ENCODE data around the gene PRR11.
A peak's percentile ranks its signal among the peaks of the same experiment; 100 is the strongest.
"Not testable (repeated sequence)": the region's sequence is repeated elsewhere in the genome, so short reads cannot be mapped to it uniquely, and the experiment has no call there.

Gene PRR11

DNA sequence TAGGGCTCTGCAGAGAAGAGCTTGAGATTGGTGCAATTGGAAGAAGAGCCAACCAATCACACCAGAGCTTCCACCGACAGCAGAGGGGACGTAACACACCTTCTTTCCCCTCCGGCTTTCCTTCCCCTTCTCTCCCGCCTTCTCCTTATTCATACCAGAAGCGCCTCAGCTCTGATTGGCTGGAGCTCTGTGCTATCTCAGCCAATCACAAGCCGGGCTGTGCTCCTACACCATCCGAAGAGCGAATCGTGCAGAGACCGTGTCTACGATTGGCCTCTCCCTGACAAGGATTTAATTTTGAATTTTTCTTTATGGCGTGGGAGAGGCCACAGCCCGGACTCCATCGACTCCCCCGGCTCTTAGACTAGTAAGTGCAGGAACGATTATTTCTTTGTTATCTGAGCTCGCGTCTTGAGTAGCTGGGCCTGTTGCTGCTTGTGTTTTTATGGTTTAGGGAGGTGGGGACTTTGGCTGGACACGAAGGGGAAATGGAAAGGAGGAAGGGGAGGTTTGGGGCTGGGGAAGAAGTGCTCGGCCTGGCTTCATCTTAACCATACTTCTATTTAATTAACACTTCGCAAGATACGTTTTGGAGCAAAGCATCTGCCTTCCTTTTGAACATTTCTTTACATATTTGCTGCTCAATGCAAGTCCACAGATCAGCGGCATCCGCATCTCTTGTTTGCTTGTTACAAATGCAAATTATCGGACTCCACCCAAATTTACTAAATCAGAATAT lies at the start of gene PRR11:
TSS of gene PRR11 (plus strand) at position 308 of the 739 bp plus-strand sequence. CDS start 14,007 bp downstream, outside the sequence.
- DNase-seq (ENCODE audit: low read depth): peak; percentile 79

GRCh38 chr17:59105852-59106462 lies 49.6 kb upstream of the PRR11 start:
- peak; percentile 53 for DNase-seq (ENCODE audit: low read depth)

DNA sequence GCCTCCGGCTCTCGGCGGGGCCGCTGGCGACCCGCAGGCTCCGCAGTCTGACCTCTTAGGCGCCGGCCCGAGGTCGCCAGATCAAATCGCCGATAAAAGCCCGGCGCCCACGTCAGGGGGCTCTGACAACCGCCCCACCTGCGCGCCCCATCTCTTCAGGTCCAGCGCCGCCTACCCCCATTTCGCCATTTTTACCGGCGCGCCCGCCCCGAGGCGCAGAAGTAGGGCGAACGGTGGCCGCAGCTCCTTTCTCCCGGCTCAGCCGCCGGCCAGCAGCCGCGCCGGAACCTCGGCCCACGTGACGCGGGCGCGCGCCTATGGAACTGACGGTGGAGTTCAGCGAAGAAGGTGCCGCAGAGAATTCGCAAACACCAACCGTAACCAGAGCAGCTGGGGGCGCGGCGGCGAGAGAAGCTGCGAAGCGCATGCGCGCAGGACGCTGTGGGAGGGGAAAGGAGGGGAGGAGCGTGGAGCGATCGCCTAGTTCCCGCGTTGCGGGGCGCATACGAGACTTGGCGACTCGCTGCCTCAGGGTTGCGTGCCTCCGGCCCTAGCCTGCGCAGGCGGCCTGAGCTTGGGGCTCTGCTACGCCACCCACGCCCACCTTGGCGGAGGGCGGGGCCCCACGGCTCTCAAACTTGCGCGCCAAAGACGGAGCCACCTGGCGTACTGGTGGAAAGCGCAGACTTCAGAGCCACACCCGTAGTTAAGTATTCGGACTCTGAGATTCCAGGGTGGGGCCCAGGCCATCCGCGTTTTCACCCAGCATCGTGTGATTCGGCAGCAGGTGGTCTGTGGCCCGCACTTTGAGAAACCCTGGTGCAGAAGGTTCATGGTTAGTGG lies 48.9 kb upstream of the PRR11 start, which contains the start of gene TRIM37:
TSS of gene TRIM37 (minus strand) at position 418 of the 843 bp plus-strand sequence. CDS start 419 bp downstream, outside the sequence.
- peak; percentile 98 for DNase-seq (ENCODE audit: low read depth)

GRCh38 chr17:59107306-59107670 lies 48.3 kb upstream of the PRR11 start:
- no peak for DNase-seq (ENCODE audit: low read depth)

DNA sequence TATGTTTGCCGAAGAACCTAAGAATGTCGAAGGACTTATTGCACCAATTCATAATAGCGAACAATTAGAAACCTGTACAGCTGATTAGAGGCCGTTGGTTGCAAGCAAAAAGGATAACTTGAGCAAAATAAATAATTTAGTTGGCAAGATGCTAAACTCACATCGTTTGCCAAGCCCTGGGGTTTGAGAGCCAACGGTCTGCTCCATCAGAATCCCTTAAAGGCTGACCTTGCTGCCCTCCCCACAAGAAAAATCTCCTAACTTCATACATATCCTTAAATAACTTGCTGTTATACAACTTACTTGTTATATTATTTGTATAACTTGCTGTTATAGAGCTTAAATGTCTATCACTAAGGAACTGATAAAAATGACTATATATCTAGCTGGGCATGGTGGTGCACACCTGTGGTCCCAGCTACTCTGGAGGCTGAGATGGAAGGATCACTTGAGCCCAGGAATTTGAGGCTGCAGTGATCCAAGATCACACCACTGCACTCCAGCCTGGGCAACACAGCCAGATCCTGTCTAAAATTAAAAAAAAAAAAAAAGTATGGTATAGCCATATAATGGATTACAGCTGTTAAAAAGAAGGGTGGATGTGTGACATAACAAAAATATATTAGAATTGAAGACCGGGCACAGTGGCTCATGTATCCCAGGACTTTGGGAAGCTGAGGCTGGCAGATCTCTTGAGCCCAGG lies 47.0 kb upstream of the PRR11 start:
- no peak for DNase-seq (ENCODE audit: low read depth)

- DNase-seq (ENCODE audit: low read depth): no peak
Observed at GRCh38 chr17:59110973-59111372, 44.6 kb upstream of the PRR11 start.

- no peak for DNase-seq (ENCODE audit: low read depth)
Observed at GRCh38 chr17:59111539-59111938, 44.0 kb upstream of the PRR11 start.

DNA sequence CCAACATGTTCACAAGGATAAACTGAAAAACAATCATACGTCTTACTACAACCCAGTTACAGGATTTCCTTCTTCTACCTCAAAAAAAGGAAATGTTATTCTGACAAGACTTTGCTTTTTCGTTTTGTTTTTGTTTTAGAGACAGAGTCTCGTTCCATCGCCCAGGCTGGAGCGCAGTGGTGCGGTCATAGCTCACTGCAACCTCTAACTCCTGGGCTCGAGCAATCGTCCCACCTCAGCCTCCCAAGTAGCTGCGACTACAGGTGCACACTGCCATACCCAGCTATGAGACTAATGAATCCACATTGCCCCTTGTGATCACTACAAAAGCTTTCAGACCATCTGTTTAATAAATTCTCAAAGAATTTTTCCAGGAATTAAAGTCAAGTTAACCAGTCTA lies 40.1 kb upstream of the PRR11 start:
- DNase-seq (ENCODE audit: low read depth): no peak

DNA sequence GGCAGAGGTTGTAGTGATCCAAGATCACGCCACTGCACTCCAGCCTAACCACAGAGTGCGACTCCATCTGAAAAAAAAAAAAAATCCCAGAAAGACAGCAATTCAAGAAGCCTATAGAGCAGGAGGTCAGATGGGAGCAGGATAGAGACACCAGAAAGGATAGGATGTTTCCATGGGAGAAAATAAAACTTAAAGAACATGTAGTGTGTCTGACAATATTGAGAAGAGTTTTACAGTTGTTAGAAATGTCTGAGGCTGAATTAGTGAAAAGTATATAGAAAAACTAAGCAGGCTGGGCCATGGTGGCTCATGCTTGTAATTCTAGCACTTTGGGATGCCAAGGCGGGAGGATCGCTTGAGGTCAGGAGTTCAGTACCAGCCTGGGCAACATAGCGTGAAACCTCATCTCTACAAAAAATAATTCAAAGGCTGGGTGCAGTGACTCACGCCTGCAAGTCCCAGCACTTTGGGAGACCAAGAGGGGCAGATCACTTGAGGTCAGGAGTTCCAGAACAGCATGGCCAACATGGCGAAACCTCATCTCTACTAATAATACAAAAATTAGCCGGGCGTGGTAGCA lies 33.6 kb upstream of the PRR11 start:
- DNase-seq (ENCODE audit: low read depth): no peak

- no peak for DNase-seq (ENCODE audit: low read depth)
Observed at GRCh38 chr17:59124665-59125064, 30.9 kb upstream of the PRR11 start.

DNA sequence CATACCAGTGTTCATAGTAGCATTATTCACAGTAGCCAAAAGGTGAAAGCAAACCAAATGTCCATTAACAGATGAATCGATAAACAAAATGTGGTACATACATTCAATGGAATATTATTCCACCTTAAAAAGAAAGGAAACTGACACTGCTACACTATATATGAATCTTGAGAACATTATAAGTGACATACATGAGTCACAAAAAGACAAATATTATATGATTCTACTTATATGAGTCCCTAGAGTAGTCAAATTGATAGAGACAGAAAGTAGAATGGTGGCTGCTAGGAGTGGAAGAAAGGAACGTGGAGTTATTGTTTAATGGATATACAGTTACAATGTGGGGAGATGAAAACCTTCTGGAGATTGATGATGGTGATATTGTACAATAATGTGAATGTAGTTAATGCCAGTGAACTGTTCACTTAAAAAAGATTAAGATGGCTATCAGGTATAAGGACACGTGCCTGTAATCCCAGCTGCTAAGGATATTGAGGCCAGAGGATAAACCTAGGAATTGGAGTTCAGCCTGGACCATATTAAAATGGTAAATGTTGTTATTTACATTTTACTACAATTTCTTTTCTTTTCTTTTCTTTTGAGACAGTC lies 28.6 kb upstream of the PRR11 start:
- DNase-seq (ENCODE audit: low read depth): no peak

DNA sequence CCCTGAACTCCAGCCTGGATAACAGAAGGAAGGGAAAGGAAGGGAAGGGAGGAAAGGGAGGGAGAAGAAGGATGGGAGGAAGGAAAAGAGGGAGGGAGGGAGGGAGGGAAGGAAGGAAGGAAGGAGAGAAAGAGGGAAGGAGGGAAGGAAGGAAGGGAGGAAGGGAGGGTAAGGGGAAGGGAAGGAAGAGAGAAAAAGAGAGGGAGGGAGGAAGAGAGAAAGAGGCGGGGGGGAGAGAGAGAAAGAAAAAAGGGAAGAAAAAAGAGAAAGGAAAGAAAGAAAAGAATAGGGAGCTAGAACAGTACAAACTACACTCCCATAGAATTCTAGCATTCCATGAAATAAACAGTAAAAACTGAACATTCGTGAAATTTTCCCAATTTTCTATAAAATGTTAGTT lies 25.7 kb upstream of the PRR11 start:
- no peak for DNase-seq (ENCODE audit: low read depth)

DNA sequence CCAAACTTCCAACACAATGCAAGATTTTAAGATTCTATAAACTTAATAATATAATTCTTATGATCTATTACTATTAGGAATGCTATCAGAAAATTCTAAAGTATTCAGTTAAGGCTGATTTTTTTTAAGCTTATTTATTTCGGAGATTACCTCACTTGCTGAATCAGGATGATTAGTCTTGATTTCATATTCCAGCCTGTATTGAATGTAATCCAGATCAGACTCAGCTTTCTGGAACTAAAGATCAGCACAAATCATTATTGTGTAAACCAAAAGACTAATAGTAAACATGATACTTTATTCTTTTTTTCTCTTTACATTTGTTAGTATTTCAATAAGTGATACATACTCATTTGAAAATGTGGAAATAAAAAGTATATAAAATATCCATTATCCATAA lies 24.4 kb upstream of the PRR11 start:
- no peak for DNase-seq (ENCODE audit: low read depth)

DNA sequence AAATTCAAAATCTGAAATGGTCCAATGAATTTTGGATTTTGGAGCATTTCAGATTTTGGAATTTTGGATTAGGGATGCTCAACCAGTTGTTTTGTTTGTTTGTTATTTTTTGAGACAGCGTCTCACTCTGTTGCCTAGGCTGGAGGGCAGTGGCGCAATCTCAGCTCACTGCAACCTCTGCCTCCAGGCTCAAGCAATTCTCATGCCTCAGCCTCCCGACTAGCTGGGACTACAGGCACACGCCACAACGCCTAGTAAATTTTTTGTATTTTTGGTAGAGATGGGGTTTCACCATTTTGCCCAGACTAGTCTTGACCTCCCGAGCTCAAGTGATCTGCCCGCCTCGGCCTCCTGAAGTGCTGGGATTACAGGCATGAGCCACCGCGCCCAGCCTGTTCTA lies 17.2 kb upstream of the PRR11 start:
- DNase-seq (ENCODE audit: low read depth): not testable (repeated sequence)

DNA sequence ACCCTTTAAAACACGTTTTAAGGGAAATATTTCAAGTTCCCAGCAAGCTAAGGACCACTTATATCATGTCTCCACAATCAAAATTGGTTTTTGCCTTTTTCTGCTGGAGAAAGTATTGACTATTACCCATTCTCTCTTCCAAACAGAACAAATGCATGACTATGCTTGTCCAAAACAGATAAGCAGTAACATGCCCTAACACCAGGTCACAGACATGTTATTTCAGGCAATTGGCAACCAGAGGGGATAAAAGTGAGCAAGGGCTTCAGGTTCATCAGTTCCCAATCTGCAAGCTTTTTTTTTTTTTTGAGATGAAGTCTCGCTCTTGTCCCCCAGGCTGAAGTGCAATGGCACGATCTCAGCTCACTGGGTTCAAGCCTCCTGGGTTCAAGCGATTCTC lies 15.6 kb upstream of the PRR11 start:
- no peak for DNase-seq (ENCODE audit: low read depth)

- DNase-seq (ENCODE audit: low read depth): no peak
Observed at GRCh38 chr17:59141860-59142259, 13.7 kb upstream of the PRR11 start.

- DNase-seq (ENCODE audit: low read depth): no peak
Observed at GRCh38 chr17:59145571-59146096, 9.9 kb upstream of the PRR11 start.

DNA sequence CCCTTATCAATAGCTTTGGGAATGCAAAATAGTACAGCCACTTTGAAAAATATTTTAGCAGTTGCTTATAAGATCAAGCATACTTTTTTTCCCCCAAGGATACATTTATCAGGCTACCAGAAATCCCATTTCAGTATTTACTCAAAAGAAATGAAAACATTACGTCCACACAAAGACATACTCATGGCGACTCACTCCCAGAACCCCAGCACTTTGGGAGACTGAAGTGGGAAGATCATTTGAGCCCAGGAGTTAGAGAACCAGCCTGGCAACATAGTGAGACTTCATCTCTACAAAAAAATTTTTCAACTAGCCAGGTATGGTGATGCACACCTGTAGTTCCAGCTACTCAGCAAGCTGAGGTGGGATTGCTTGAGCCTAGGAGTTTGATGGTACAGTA lies 6.5 kb upstream of the PRR11 start:
- DNase-seq (ENCODE audit: low read depth): no peak

- no peak for DNase-seq (ENCODE audit: low read depth)
Observed at GRCh38 chr17:59149841-59150511, 5.6 kb upstream of the PRR11 start.

DNA sequence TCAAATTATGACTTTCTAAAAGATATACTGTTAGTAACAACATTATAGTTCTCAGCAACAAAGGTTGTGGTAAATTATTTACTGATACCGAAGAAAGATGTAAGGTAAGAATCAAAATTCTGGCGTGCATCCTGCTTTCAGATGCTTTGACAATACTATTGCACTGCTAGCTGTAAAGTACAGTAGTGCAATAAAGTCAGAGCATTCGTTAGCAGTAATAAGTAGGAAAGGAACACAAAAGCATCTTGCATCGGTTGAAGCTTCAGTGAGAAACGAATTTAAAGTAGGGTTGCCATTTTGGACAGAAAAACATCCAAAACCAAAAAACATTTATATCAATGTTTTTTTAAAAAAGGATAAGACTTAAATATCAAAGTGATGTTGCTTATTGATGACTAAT lies 4.5 kb upstream of the PRR11 start:
- DNase-seq (ENCODE audit: low read depth): no peak

GRCh38 chr17:59151591-59151990 lies 4.0 kb upstream of the PRR11 start:
- DNase-seq (ENCODE audit: low read depth): no peak
